Testis (tissue), 2 donors: ENCODE results near the gene RNGTT.

ENCODE experiments used
- POLR2A ChIP-seq: fragments of 450-650 bp; IDR thresholded peaks from one replicate; pipeline ENCODE4 v1.6.1; 2017; ENCODE audit warnings: antibody characterized with exemption, mild to moderate bottlenecking, moderate library complexity
- TF ChIP-seq, protein P1 (sequence below), 3 experiments: fragments of 450-650 bp in 2 of 3; fragments of 200-600 bp in 1 of 3; sonication (generic) in 1 of 3; IDR thresholded peaks; one replicate each; pipeline ENCODE4 v1.5.1; 2016 to 2019; ENCODE audit warnings: antibody characterized with exemption in 3 of 3, mild to moderate bottlenecking in 2 of 3, moderate library complexity in 1 of 3

DNA sequence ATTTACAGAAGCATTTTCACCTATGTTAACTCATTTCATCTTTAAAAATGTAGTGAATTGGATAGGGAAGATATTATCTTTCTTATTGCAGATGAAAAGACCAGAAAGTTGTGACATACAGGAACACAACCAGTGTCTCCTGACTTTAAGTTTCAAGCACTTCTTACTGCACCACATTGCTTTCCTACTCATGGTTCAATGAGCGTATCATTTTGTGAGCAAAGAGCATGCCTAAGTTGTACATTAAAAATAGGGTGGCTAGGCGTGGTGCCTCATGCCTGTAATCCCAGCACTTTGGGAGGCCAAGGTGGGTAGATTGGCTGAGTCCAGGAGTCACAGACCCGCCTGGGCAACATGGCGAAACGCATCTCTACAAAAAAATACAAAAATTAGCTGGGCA, 21.2 kb upstream of the RNGTT start:
- TF ChIP-seq, protein P1, sequence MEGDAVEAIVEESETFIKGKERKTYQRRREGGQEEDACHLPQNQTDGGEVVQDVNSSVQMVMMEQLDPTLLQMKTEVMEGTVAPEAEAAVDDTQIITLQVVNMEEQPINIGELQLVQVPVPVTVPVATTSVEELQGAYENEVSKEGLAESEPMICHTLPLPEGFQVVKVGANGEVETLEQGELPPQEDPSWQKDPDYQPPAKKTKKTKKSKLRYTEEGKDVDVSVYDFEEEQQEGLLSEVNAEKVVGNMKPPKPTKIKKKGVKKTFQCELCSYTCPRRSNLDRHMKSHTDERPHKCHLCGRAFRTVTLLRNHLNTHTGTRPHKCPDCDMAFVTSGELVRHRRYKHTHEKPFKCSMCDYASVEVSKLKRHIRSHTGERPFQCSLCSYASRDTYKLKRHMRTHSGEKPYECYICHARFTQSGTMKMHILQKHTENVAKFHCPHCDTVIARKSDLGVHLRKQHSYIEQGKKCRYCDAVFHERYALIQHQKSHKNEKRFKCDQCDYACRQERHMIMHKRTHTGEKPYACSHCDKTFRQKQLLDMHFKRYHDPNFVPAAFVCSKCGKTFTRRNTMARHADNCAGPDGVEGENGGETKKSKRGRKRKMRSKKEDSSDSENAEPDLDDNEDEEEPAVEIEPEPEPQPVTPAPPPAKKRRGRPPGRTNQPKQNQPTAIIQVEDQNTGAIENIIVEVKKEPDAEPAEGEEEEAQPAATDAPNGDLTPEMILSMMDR (IDR thresholded peaks at IDR 0.05), result no peak
- TF ChIP-seq POLR2A, result no peak
